GM21529 (cell line): Measurements from ENCODE around the gene LRP1B.
"Not testable (repeated sequence)": the region's sequence is repeated elsewhere in the genome, so short reads cannot be mapped to it uniquely, and the experiment has no call there.

Experiments
- ATAC-seq: cut with Tn5 transposase; IDR thresholded peaks from one replicate; pipeline ENCODE4 v1.9.1; 2021; ENCODE audit not compliant: unreplicated experiment

Gene LRP1B

GRCh38 chr2:141906678-141907077, 224.1 kb downstream of the LRP1B start:
- no peak for ATAC-seq

DNA sequence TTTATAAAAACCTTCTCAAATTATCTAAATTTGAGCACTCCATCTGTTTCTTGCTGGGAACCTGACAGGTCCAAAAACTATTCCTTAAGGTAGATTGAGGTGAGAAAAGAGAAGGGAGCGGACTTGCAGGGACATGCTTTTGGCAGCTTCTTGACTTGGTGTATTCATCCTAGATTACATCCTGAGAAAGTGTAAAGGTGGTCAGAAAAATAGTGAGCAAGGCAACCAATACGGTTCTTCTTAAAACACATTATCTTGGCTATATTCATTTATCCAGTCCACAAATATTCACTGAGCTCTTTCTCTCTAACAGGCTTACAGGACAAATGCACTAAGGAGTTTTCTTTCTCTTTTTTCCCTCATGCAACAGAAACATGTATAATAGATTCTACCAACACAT, 230.0 kb downstream of the LRP1B start:
- ATAC-seq = no peak

- ATAC-seq = no peak
Measured at GRCh38 chr2:141899740-141900139, 231.1 kb downstream of the LRP1B start.

DNA sequence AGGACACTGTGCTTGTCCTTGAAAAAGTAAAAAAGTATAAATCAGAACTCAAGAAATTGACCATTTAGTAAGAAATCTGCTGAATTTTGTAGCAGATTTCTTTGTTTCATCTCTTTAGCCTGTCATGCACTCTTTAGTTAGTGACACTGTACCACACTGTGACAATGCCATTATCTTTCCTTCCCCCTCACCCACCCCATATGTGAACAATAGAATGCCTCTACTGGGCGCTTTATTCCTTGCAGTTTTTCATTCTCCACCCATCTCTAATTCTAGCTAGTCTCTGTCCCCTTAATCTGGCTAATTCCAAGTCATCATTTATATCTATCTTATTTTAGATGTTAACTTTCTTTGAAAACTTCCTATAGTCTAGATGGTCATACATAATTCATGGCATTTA, 241.0 kb downstream of the LRP1B start:
- no peak for ATAC-seq

DNA sequence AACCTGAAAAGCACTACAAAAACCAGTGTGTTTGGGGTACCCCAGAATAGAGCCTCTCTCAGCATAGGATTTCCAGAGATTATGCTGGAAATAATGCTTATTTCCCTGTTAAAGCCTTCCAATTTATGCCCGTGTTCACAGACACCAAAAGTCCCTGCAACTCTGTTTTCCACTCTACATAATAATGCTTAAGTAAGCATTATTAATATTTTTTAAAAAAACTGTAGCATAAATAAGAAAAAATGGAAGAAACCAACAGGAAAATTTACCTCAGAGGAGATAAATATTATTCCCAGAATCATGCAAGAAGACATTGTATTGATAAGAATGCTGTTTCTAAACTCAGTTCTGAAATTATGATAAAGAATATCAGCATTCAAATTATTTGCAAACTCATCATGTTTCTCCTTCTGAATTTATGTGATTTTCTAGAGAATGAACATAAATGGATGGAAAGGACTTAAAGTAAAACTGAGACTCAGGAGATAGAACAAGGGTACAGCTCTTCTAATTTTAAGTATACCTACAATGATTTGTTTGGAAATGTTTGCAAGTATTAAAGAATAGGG, 241.7 kb downstream of the LRP1B start:
- ATAC-seq = no peak

- ATAC-seq = no peak
Measured at GRCh38 chr2:141887363-141887762, 243.5 kb downstream of the LRP1B start.

GRCh38 chr2:141878016-141878415, 252.8 kb downstream of the LRP1B start:
- ATAC-seq = no peak

DNA sequence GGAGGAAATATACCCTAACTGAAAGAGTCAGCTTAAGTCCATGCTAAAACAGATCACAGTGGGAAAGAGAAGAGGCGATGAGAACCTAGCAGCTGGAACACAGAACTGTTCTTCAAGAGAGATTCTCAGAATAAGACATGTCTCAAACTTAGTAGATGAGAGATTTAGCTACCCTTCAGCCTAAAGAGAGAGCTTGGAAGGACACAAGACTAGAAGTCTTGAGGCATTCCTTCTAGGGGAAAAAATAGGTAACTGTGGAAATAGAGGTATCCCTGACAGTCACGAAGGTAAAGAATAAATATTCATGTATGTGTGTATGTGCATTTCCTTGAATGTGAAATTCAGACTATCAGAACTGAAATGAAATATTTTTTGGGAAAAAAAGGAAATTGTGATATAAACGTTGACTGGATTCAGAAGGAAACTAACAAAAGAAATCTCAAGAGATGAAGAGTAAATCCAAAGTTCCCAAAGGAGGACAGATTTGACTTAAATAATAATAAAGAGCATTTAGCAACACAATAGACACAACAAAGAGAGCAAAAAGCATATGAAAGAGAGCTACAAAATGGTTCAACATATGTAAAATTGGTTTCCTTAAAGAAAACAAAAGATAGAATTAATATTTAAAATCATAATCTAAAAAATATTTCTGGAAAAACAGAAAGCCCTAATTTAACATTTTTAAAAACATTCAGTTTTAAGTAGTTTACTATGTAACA, 258.7 kb downstream of the LRP1B start:
- ATAC-seq = no peak

DNA sequence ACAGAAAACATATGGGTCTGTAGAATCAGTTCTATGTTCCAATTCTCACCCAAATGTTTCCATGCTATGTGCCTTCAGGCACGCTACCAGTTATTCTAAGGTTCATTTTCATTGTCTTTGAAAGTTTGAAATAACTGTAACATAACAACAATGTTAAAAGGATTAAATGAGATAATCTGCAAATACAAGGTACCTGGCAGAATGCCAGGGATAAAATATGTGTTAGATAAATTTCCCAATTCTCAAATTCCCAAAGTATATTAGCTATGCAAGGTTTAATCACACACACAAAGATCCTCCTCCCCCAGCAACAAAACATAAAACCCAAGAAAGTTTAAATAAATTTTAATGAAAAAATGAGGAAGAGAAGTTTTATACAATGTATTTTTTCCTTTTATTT, 261.2 kb downstream of the LRP1B start:
- ATAC-seq = no peak

GRCh38 chr2:141863964-141864363, 266.9 kb downstream of the LRP1B start:
- ATAC-seq = no peak

DNA sequence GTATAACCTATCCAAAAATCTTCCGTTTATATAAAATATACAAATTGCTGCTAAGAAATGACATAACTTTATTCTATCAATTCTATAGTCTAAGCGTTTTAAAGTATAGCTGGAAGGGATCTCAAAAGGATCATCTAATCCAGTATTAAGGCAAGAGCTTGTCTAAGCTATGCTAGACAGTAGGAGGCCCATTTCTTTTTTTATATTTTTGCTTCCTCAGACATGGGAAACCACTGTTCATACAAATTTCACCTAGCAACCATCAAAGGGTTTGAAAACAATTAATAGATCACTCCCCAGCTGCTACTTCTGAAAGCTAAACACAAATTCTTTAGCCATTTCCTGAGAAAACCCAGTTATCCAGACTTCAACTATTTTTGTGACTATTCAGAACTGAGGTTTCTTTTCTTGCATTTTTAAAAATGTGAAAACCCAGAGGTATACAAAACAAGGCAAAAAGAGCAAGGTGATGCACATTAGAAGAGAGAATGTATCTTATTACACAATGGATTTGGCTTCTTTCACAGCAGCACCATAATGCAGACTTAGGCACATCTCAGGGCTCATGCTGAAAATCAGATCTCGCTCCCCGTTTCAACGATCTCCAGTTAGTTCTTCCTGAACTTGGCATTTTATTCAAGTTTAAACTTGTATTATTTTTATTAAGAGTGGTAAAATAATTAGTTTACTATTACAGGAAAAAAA, 274.4 kb downstream of the LRP1B start:
- ATAC-seq = no peak

GRCh38 chr2:141848191-141848590, 282.6 kb downstream of the LRP1B start:
- no peak for ATAC-seq

- ATAC-seq = no peak
Measured at GRCh38 chr2:141844231-141844630, 286.6 kb downstream of the LRP1B start.

DNA sequence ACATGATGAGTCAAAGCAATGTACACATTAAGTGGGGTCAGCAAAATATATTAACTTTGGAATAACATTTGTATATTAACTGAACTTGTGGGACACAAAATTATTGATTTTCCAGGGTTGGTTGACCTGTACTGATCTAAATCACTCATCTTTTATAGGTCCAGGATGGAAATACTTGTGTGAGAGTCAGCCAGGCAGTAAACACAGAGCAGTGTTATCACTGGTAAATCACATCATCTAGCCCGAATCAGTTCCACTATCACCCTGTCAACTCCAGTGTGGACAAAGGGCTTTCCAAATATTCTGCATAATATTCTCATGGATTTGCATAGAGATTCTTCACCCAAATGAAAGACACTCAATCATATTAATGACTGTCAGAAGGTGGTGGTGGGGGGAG, 295.7 kb downstream of the LRP1B start:
- ATAC-seq = no peak

DNA sequence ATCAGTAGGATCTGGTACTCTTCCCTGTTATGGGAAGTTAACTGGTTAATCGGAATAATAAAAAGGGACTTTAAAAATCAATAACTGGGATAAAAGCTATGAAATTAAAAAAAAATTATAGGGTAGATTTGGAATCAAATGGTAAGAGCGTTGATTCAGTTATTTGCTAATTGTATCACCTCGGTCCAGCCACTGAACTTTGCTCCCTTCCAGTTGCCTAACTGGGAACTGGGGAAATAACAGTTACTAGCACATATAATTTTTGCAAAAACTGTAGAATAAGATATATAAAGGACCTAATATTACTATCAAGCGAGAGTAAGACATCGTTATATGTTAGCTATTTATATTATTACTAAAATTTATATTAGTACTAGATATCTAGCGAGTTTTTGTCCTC, 302.1 kb downstream of the LRP1B start:
- no peak for ATAC-seq

GRCh38 chr2:141824790-141825189, 306.0 kb downstream of the LRP1B start:
- ATAC-seq = no peak

- no peak for ATAC-seq
Measured at GRCh38 chr2:141820893-141821292, 309.9 kb downstream of the LRP1B start.

DNA sequence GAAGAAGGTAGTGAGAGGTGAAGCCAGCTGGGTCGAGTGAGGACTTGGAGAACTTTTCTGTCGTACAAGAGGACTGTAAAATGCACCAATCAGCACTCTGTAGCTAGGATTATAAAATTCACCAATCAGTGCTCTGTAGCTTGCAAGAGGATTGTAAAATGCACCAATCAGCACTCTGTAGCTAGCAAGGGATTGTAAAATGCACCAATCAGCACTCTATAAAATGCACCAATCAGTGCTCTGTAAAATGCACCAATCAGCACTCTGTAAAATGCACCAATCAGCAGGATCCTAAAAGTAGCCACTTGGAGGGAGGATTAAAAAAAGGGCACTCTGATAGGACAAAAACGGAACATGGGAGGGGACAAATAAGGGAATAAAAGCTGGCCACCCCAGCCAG, 315.5 kb downstream of the LRP1B start:
- ATAC-seq = not testable (repeated sequence)

- ATAC-seq = no peak
Measured at GRCh38 chr2:141814150-141814549, 316.7 kb downstream of the LRP1B start.

DNA sequence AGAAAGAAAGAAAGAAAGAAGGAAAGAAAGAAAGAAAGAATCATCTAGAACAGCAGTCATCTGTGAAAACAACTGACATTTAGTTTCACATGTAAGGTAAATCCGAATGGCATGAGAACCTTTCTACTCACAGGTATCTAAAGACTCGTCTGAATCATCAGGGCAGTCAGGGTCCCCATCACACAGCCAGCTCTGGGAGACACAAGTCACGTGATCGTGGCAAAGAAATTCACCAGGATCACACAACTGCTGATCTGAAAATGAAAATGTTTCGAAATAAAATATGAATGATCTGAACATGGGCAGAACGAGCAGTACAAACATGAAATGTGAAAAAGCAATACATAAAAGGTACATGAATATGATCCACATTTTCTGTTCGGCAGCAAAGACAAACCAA, 320.7 kb downstream of the LRP1B start:
- ATAC-seq = no peak

DNA sequence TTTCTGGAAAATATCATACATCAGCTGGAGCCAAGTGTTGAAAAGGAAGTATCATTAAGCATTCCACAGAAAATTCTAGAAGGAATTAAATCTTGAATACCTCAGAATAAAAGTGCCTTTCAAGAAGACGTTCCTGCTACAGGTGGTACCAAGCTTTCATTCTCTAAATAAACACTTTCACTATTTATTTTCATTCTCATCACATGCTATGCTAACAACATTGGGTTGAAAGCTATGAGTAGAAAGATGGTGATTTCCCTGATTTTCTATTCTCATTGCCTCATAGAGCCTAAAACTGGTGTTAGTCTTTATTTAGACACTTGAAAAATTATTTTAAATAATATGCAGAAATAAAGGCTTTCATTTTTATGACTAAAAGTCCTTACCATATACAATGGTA, 324.7 kb downstream of the LRP1B start:
- no peak for ATAC-seq

DNA sequence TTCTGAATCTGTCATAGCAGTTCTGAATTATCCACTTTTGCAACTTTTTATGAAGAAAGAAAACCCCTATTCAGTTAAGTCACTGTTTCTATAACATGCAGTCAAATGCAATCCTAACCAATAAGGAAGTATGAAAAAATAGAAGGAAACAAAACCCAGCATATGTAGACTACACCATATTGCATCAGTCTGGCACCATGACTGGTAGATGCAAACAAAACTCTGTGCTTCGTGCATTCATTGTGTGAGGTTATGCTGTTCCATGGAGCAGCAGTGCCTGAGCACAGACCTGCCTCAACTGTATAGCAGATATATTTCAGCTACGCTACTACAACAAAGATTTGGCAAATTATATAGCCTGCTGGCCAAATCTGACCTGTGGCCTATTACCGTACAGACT, 325.5 kb downstream of the LRP1B start:
- ATAC-seq = no peak
